ENCODE results near the gene RNF130. TPM values are rescaled to one million over a fixed set of nuclear protein-coding genes. Genes with fewer than 3 reads are reported as not detected.
"Not testable (repeated sequence)": the region's sequence is repeated elsewhere in the genome, so short reads cannot be mapped to it uniquely, and the experiment has no call there.

The RNF130 gene
- polyA plus RNA-seq, 4 donors: 15.9 to 40.2 (median 28.4) TPM

- no peaks in the 10 kb centered on the region for H3K36me3 ChIP-seq (ENCODE audit: control insufficient read depth in 3 of 3, insufficient read depth in 2 of 3, low read depth in 1 of 3, low read length in 3 of 3)
- no peaks in the 10 kb centered on the region for H3K9me3 ChIP-seq (ENCODE audit: control insufficient read depth in 2 of 2, insufficient read depth in 1 of 2, low read depth in 1 of 2, low read length in 1 of 2)
- WGBS, 3 donors: 61 to 70% (median 69%) methylated on average over 9 of the region's 9 CpGs
- no peak for DNase-seq
- H3K4me1 ChIP-seq (ENCODE audit: control insufficient read depth in 3 of 3, insufficient read depth in 2 of 3, low read depth in 1 of 3, low read length in 2 of 3): peaks cover 0 to 3% (median 0%) of the 10 kb centered on the region in 3 donors
- H3K27me3 ChIP-seq (ENCODE audit: control insufficient read depth in 3 of 3, insufficient read depth in 3 of 3, low read length in 3 of 3): no peaks in the 10 kb centered on the region
- no peak overlapping the region for H3K27ac ChIP-seq (ENCODE audit: low read depth in 1 of 3, low read length in 2 of 3)
- no peak for FAIRE-seq
- H3K4me3 ChIP-seq (ENCODE audit: low read depth in 1 of 3, low read length in 3 of 3): no peak overlapping the region
Observed at GRCh38 chr5:180093651-180094382, 22.3 kb upstream of the RNF130 start.

DNA sequence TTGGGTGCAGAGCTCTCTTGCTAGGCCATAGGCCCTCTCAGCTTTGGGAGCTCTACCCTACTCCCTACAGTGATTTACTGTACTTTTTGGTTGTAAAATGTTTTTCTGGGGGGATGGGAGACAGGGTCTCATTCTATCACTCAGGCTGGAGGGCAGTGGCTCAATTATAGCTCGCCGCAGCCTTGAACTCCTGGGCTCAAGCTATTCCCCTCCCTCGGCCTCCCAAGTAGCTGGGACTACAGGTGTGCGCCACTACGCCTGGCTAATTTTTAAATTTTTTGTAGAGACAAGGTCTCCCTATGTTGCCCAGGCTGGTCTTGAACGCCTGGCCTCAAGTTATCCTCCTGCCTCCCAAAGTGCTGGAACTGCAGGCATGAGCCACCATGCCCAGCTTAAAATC is 21.7 kb upstream of the RNF130 start:
- Histone ChIP-seq H3K27me3 (ENCODE audit: control insufficient read depth in 3 of 3, insufficient read depth in 3 of 3, low read length in 3 of 3) (no peaks in the 10 kb centered on the region), H3K4me1 (ENCODE audit: control insufficient read depth in 3 of 3, insufficient read depth in 2 of 3, low read depth in 1 of 3, low read length in 2 of 3) (peaks cover 0 to 3% (median 0%) of the 10 kb centered on the region in 3 donors), H3K27ac (ENCODE audit: low read depth in 1 of 3, low read length in 2 of 3) (no peak overlapping the region), H3K9me3 (ENCODE audit: control insufficient read depth in 2 of 2, insufficient read depth in 1 of 2, low read depth in 1 of 2, low read length in 1 of 2) (no peaks in the 10 kb centered on the region), H3K36me3 (ENCODE audit: control insufficient read depth in 3 of 3, insufficient read depth in 2 of 3, low read depth in 1 of 3, low read length in 3 of 3) (no peaks in the 10 kb centered on the region), H3K4me3 (ENCODE audit: low read depth in 1 of 3, low read length in 3 of 3) (no peak overlapping the region)
- DNase-seq (no peak), FAIRE-seq (no peak)
- 88 to 93% (median 93%) methylated on average over 6 of the region's 6 CpGs for WGBS, 3 donors

DNA sequence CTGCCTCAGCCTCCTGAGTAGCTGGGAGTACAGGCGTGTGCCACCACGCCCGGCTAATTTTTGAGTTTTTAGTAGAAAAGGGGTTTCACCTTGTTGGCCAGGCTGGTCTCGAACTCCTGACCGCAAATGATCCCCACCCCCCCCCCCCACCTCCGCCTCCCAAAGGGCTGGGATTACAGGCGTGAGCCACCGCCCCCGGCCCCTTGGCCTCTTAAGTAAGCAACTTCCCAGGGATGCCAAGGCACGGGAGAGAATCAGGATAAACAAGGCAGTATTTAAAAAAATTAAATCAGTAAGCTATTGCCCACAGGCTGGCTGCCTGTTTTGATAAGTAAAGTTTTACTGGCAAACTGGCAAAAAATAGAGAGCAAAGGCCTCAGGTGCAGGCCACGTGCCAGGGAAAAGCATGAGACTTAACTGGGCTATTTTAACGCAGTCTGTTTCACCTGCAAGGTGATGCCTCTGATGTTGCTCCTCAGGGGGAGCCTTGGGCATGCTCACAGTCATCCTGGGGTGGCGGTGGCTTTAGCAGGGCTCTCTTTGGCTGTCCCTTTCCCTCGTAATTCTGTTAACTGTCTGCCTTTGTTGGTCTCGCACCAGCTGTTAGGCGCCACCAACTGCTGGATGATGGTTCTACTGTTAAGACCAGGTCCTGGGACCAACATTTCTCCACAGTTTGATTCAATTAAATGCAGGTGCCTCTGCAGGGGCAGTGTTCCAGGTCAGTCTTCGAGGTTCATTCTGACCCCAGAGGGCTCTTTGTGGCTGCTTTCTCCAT is 19.4 kb upstream of the RNF130 start:
- Histone ChIP-seq H3K4me1 (ENCODE audit: control insufficient read depth in 3 of 3, insufficient read depth in 2 of 3, low read depth in 1 of 3, low read length in 2 of 3) (peaks cover 0 to 3% (median 0%) of the 10 kb centered on the region in 3 donors), H3K36me3 (ENCODE audit: control insufficient read depth in 3 of 3, insufficient read depth in 2 of 3, low read depth in 1 of 3, low read length in 3 of 3) (no peaks in the 10 kb centered on the region), H3K4me3 (ENCODE audit: low read depth in 1 of 3, low read length in 3 of 3) (peak overlapping the region in 2 of 3 donors; percentile 33 to 52), H3K9me3 (ENCODE audit: control insufficient read depth in 2 of 2, insufficient read depth in 1 of 2, low read depth in 1 of 2, low read length in 1 of 2) (no peaks in the 10 kb centered on the region), H3K27ac (ENCODE audit: low read depth in 1 of 3, low read length in 2 of 3) (no peak overlapping the region), H3K27me3 (ENCODE audit: control insufficient read depth in 3 of 3, insufficient read depth in 3 of 3, low read length in 3 of 3) (no peaks in the 10 kb centered on the region)
- WGBS, 3 donors: 8 to 24% (median 13%) methylated on average over 17 of the region's 17 CpGs
- peak; percentile 46 to 52 for DNase-seq
- FAIRE-seq: no peak

DNA sequence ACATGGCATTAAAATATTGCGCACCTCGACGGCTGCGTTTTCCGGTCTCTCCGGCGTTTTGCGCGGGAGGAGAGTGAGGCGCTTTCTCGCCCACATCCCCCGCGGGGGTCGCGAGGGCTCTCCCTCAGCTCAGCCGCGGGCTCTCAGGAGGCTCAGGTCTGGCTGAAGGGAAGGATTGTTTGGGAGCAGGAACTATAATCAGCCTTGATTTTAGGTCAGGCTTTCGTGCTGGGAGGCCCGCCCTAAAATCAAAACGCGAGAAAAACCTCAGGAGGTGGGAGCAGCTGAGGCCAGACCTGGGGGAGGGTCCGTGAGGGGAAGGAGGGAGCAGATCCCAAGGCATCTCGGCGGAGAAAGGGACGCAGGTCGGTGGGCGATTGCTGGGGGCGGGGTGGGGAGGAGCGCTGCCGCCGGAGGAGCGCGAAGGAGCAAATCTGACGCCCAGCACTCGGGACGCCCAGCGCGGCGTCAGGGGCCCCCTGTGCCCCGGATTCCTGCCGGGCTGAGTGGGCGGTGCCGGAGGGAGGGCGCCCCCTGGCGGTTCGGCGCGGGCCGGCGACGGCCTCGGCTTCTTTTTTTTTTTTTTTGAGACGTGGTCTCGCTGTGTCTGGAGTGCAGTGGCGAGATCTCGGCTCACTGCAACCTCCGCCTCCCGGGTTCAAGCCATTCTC is 18.7 kb upstream of the RNF130 start:
- Histone ChIP-seq H3K4me1 (ENCODE audit: control insufficient read depth in 3 of 3, insufficient read depth in 2 of 3, low read depth in 1 of 3, low read length in 2 of 3) (peaks cover 0 to 9% (median 0%) of the 10 kb centered on the region in 3 donors), H3K27ac (ENCODE audit: low read depth in 1 of 3, low read length in 2 of 3) (peak overlapping the region in 1 of 3 donors; percentile 29), H3K9me3 (ENCODE audit: control insufficient read depth in 2 of 2, insufficient read depth in 1 of 2, low read depth in 1 of 2, low read length in 1 of 2) (no peaks in the 10 kb centered on the region), H3K4me3 (ENCODE audit: low read depth in 1 of 3, low read length in 3 of 3) (peak overlapping the region; percentile 27 to 52 (median 33)), H3K27me3 (ENCODE audit: control insufficient read depth in 3 of 3, insufficient read depth in 3 of 3, low read length in 3 of 3) (no peaks in the 10 kb centered on the region), H3K36me3 (ENCODE audit: control insufficient read depth in 3 of 3, insufficient read depth in 2 of 3, low read depth in 1 of 3, low read length in 3 of 3) (no peaks in the 10 kb centered on the region)
- DNase-seq (peak; percentile 41 to 91), FAIRE-seq (no peak)
- 2 to 11% (median 9%) methylated on average over 45 to 58 of the region's 58 CpGs for WGBS, 3 donors

- H3K27me3 ChIP-seq (ENCODE audit: control insufficient read depth in 3 of 3, insufficient read depth in 3 of 3, low read length in 3 of 3); H3K27ac ChIP-seq (ENCODE audit: low read depth in 1 of 3, low read length in 2 of 3); H3K36me3 ChIP-seq (ENCODE audit: control insufficient read depth in 3 of 3, insufficient read depth in 2 of 3, low read depth in 1 of 3, low read length in 3 of 3); FAIRE-seq; H3K9me3 ChIP-seq (ENCODE audit: control insufficient read depth in 2 of 2, insufficient read depth in 1 of 2, low read depth in 1 of 2, low read length in 1 of 2); DNase-seq: not testable (repeated sequence)
- Histone ChIP-seq H3K4me3 (ENCODE audit: low read depth in 1 of 3, low read length in 3 of 3) (peak overlapping the region in 1 of 3 donors; percentile 52), H3K4me1 (ENCODE audit: control insufficient read depth in 3 of 3, insufficient read depth in 2 of 3, low read depth in 1 of 3, low read length in 2 of 3) (peaks cover 0 to 12% (median 0%) of the 10 kb centered on the region in 3 donors)
- 76 to 91% (median 87%) methylated on average over 18 of the region's 18 CpGs for WGBS, 3 donors
Observed at GRCh38 chr5:180089628-180090027, 18.1 kb upstream of the RNF130 start.

- 93 to 95% (median 93%) methylated on average over 8 of the region's 8 CpGs for WGBS, 3 donors
Observed at GRCh38 chr5:180088561-180088960, 17.0 kb upstream of the RNF130 start.

DNA sequence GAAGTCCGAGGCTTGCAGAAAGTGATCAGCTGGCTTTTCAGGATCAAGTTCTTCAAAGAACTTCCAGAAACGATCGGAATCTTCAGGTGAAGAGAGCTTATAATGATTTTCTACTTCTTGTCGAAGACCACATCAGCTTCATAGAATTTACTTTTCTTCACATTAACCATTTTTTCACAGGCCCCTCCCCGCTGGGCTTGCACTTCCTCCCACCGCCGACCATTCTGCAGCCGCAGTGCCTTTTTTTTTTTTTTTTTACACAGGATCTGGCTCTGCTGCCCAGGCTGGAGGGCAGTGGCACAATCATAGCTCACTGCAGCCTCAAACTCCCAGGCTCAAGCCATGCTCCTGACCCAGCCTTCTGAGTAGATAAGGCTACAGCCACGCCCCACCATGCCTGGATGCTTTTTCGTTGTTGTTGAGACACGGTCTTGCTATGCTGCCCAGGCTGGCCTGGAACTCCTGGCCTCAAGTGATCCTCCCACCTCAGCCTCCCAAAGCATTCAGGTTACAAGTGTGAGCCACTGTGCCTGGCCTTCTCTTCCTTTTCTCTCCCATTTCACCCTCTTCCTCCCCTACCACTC is 15.3 kb upstream of the RNF130 start:
- Histone ChIP-seq H3K4me1 (ENCODE audit: control insufficient read depth in 3 of 3, insufficient read depth in 2 of 3, low read depth in 1 of 3, low read length in 2 of 3) (peaks cover 0 to 13% (median 0%) of the 10 kb centered on the region in 3 donors), H3K27me3 (ENCODE audit: control insufficient read depth in 3 of 3, insufficient read depth in 3 of 3, low read length in 3 of 3) (no peaks in the 10 kb centered on the region), H3K36me3 (ENCODE audit: control insufficient read depth in 3 of 3, insufficient read depth in 2 of 3, low read depth in 1 of 3, low read length in 3 of 3) (no peaks in the 10 kb centered on the region), H3K9me3 (ENCODE audit: control insufficient read depth in 2 of 2, insufficient read depth in 1 of 2, low read depth in 1 of 2, low read length in 1 of 2) (no peaks in the 10 kb centered on the region), H3K27ac (ENCODE audit: low read depth in 1 of 3, low read length in 2 of 3) (no peak overlapping the region), H3K4me3 (ENCODE audit: low read depth in 1 of 3, low read length in 3 of 3) (no peak overlapping the region)
- WGBS, 3 donors: 78 to 84% (median 78%) methylated on average over 11 of the region's 11 CpGs
- DNase-seq: no peak
- no peak for FAIRE-seq

More at GRCh38 chr5:180088561-180088960, 17.0 kb upstream of the RNF130 start:
- FAIRE-seq (no peak), DNase-seq (no peak)
- Histone ChIP-seq H3K4me1 (ENCODE audit: control insufficient read depth in 3 of 3, insufficient read depth in 2 of 3, low read depth in 1 of 3, low read length in 2 of 3) (peaks cover 0 to 13% (median 0%) of the 10 kb centered on the region in 3 donors), H3K36me3 (ENCODE audit: control insufficient read depth in 3 of 3, insufficient read depth in 2 of 3, low read depth in 1 of 3, low read length in 3 of 3) (no peaks in the 10 kb centered on the region), H3K27ac (ENCODE audit: low read depth in 1 of 3, low read length in 2 of 3) (no peak overlapping the region), H3K4me3 (ENCODE audit: low read depth in 1 of 3, low read length in 3 of 3) (no peak overlapping the region), H3K9me3 (ENCODE audit: control insufficient read depth in 2 of 2, insufficient read depth in 1 of 2, low read depth in 1 of 2, low read length in 1 of 2) (no peaks in the 10 kb centered on the region), H3K27me3 (ENCODE audit: control insufficient read depth in 3 of 3, insufficient read depth in 3 of 3, low read length in 3 of 3) (no peaks in the 10 kb centered on the region)

DNA sequence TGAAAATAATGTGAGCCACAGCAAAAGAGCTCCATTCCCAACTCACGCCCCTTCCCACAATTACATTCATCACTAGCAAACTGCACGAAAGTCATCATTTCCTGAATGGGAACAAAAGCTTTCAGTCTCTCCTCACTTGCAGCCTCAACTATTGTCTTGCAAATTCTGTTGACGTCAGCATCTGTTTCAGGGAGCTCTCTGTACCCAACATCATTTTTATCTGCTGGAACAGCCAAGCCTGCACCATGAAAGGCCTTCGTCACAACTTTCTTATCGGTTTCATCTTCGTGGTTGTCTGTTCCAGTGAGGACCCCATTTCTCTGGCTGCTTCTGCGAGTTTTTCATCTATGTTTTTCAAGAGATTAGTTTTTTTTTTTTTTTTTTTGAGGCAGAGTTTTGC is 14.3 kb upstream of the RNF130 start:
- no peak for FAIRE-seq
- Histone ChIP-seq H3K4me1 (ENCODE audit: control insufficient read depth in 3 of 3, insufficient read depth in 2 of 3, low read depth in 1 of 3, low read length in 2 of 3) (peaks cover 0 to 11% (median 0%) of the 10 kb centered on the region in 3 donors), H3K27ac (ENCODE audit: low read depth in 1 of 3, low read length in 2 of 3) (no peak overlapping the region), H3K36me3 (ENCODE audit: control insufficient read depth in 3 of 3, insufficient read depth in 2 of 3, low read depth in 1 of 3, low read length in 3 of 3) (no peaks in the 10 kb centered on the region), H3K9me3 (ENCODE audit: control insufficient read depth in 2 of 2, insufficient read depth in 1 of 2, low read depth in 1 of 2, low read length in 1 of 2) (no peaks in the 10 kb centered on the region), H3K27me3 (ENCODE audit: control insufficient read depth in 3 of 3, insufficient read depth in 3 of 3, low read length in 3 of 3) (no peaks in the 10 kb centered on the region), H3K4me3 (ENCODE audit: low read depth in 1 of 3, low read length in 3 of 3) (no peak overlapping the region)
- WGBS, 3 donors: 49 to 59% (median 58%) methylated on average over 7 of the region's 7 CpGs
- no peak for DNase-seq
